Lower leg skin (tissue), 4 donors: ENCODE results near the gene TGM5. TPM values are rescaled to one million over a fixed set of nuclear protein-coding genes. Genes with fewer than 3 reads are reported as not detected.
"Not testable (repeated sequence)": the region's sequence is repeated elsewhere in the genome, so short reads cannot be mapped to it uniquely, and the experiment has no call there.

Experiments used
- DNase-seq, 2 donors: peaks; one replicate each; pipeline ENCODE4 v3.0.0-alpha.2; 2019; ENCODE audit warnings: low spot score in 2 of 2
- H3K4me3 ChIP-seq: fragments of 200-600 bp; sonication (generic); 2 replicates; pipeline ENCODE4 v1.5.1; 2017; ENCODE audit warnings: mild to moderate bottlenecking, low read depth; ENCODE audit not compliant: poor library complexity, severe bottlenecking
- POLR2A ChIP-seq, 2 donors: fragments of 450-650 bp; IDR thresholded peaks; one replicate each; pipeline ENCODE4 v1.6.1; 2016 to 2017; ENCODE audit warnings: antibody characterized with exemption in 2 of 2, mild to moderate bottlenecking in 1 of 2, moderate library complexity in 1 of 2
- WGBS, 2 donors: methylation state at CpG; one replicate each; pipeline ENCODE4 v1.1.5; 2018; 5-methylcytosine and 5-hydroxymethylcytosine counted together
- intact Hi-C: fragments of 100-400 bp; cut with DNase I; formaldehyde crosslinking; loops from one replicate; pipeline ENCODE4 v1.15.0; 2023; ENCODE audit warnings: low total_unique reads
- total RNA-seq, 4 donors: library from RNA; depleted of rRNA; stranded (reverse); fragments of >200 nt; gene quantifications; one replicate each; pipeline ENCODE4 v1.1.0, GENCODE V29; 2016
- TF ChIP-seq, protein P1 (sequence below), 3 donors: fragments of 450-650 bp; IDR thresholded peaks; one replicate each; pipeline ENCODE4 v1.5.1; 2016; ENCODE audit warnings: antibody characterized with exemption in 3 of 3, mild to moderate bottlenecking in 3 of 3, moderate library complexity in 2 of 3

TGM5 gene
- total RNA-seq, 4 donors from 2014 or later = 72.5 to 121 (median 105) TPM

DNA sequence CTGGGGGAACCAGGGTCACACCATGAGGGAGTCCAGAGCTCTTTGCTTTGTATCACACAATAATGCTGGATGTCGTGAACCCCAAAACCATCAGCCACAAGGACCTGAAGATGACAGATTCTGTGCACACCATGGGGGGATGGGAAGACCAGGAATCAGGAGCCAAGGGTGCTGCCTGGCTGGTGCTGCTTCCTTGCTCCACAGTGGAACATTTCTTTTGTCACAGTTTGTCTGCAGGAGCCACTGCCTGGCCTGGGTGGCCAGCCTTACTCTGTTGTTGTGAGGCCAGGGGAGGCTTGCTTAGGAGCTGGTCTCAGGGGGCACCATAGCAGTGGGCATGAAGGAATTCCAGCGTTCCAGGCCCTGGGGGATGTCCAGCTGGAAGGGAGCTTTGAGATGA is 6.5 kb upstream of the TGM5 start:
- intact Hi-C loops = no loop called here
- peak in 1 of 2 donors; percentile 61 for DNase-seq
- no peak for TF ChIP-seq POLR2A (IDR thresholded peaks at IDR 0.05)
- TF ChIP-seq, protein P1, sequence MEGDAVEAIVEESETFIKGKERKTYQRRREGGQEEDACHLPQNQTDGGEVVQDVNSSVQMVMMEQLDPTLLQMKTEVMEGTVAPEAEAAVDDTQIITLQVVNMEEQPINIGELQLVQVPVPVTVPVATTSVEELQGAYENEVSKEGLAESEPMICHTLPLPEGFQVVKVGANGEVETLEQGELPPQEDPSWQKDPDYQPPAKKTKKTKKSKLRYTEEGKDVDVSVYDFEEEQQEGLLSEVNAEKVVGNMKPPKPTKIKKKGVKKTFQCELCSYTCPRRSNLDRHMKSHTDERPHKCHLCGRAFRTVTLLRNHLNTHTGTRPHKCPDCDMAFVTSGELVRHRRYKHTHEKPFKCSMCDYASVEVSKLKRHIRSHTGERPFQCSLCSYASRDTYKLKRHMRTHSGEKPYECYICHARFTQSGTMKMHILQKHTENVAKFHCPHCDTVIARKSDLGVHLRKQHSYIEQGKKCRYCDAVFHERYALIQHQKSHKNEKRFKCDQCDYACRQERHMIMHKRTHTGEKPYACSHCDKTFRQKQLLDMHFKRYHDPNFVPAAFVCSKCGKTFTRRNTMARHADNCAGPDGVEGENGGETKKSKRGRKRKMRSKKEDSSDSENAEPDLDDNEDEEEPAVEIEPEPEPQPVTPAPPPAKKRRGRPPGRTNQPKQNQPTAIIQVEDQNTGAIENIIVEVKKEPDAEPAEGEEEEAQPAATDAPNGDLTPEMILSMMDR (IDR thresholded peaks at IDR 0.05) = no peak
- 74 to 85% methylated on average over 2 of the region's 2 CpGs for WGBS, 2 donors
- no peak overlapping the region for H3K4me3 ChIP-seq

DNA sequence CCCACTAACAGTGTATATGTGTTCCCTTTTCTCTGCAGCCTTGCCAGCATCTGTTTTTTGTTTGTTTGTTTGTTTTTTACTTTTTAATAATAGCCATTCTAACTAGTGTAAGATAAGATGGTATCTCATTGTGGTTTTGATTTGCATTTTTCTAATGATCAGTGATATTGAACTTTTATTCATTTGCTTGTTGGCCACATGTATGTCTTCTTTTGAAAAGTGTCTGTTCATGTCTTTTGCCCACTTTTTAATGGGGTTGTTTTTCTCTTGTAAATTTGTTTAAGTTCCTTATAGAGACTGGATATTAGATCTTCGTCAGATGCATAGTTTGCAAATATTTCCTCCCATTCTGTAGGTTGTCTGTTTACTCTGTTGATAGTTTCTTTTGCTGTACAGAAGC is 5.2 kb upstream of the TGM5 start:
- DNase-seq, H3K4me3 ChIP-seq, intact Hi-C loops: not testable (repeated sequence)
- 91 to 97% methylated on average over 1 of the region's 1 CpG for WGBS, 2 donors

DNA sequence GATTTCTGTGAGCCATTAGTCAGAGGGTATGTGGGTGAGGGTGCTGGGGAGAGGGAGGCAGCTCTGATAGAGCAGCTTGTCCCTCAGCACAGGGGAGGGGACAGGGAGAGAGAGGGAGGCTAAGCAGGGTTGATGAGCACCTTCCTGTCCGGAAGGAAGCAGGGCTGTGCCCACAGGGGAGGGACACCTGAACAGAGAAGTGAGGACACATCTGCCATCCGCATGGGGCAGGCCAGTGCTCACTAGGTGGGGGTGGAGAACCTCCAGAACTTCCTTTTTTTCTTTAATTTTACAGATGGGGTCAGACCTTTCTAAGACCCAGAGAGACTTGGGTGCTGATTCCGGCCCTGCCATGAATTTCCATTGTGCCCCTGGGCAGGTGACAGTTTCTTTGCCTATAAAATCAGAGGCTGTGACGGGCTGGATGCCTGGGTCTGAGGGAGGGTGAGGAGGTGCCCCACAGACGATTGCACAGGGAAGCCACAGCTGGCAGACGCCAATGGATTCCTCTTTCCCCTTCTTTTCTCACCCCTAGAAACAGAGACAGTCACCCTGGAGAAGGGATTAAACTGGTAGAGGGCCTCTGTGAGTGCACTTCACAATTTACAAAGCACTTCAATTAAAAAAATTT is 4.1 kb upstream of the TGM5 start:
- 52% methylated on average over 6 of the region's 6 CpGs for WGBS, 2 donors
- H3K4me3 ChIP-seq = no peak overlapping the region
- TF ChIP-seq, protein P1 (IDR thresholded peaks at IDR 0.05) = no peak
- TF ChIP-seq POLR2A (IDR thresholded peaks at IDR 0.05) = no peak
- intact Hi-C loops = no loop called here
- DNase-seq = peak in 1 of 2 donors; percentile 69

DNA sequence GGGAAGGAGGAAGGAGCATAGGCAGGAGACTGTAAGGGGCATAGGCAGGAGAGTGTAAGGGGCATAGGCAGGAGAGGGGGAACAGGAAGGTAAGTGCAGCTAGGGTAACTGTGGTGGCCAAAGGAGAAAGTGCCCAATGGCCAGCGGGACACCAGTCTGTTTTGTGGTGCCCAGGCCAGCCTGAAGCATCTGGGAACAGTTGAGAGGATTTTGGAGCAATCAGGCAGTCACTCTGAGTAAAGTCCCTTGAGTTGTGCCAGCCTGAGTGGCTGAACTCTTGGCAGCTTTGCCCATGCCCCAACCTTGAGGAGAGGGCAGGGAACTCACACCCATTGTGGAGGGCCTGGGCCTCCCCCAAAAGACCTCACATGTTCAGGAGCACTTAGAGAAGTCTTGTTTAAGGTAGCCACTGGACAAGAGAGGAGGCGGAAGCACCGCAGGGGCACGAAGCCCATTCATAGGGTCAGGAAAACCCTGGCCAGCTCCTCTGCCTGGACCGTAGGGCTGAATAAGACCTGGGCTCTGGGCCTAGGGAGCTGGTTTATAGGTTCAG is 3.5 kb upstream of the TGM5 start:
- TF ChIP-seq, protein P1 (IDR thresholded peaks at IDR 0.05) = no peak
- no peak for TF ChIP-seq POLR2A (IDR thresholded peaks at IDR 0.05)
- WGBS, 2 donors = 82 to 84% methylated on average over 5 of the region's 5 CpGs
- no peak overlapping the region for H3K4me3 ChIP-seq
- intact Hi-C loops = no loop called here
- peak in 1 of 2 donors; percentile 67 for DNase-seq

DNA sequence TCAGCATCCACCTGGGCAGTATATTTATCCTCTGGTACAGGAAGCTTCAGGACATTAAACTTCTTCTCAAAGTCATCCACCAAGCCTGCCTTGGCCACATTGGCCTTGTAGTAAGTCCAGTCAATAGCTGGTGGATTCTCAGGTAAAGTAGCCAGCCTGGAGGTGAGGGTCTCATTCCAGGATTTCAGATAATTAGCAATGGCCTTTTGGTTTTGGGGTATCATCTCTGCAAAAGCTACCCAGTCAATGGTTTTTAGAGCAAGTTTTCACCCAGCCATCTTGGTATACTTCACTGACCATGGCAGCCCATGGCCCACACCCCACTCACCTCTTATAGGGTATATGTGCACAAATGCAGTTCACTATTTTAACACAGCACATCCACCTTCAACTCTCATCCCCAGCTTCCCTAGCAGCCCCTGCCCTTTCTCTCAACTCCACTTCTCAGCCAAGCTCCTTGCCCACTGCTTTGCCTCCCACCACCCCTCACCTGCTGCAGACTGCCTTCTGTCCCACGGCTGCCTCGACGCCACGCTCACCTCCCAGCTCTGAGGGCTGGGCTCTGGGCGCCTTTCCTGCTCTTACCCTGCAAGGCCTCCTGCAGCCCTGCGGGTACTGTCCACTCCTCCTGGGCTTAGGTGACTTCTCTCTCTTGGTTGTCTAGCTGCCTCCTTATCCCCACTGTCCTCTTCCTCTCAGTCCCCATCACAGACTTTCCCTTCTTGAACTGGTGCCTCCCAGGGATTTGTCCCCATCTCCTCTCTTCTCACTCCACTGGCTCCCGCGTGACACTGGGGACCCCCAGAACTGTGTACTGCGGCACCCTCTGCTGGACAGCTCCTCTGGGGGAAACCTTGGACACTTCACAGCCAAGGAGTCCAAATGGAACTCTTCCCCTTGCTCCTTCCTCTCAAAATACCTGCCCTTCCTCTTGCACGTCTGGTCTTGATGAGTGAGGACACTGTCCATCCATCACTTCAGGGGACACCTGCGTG is 1.7 kb upstream of the TGM5 start:
- no peak for TF ChIP-seq POLR2A (IDR thresholded peaks at IDR 0.05)
- TF ChIP-seq, protein P1 (IDR thresholded peaks at IDR 0.05) = no peak
- DNase-seq = peak in 1 of 2 donors; percentile 81
- WGBS, 2 donors = 64 to 68% methylated on average over 11 of the region's 11 CpGs
- intact Hi-C loops = no loop called here
- no peak overlapping the region for H3K4me3 ChIP-seq

DNA sequence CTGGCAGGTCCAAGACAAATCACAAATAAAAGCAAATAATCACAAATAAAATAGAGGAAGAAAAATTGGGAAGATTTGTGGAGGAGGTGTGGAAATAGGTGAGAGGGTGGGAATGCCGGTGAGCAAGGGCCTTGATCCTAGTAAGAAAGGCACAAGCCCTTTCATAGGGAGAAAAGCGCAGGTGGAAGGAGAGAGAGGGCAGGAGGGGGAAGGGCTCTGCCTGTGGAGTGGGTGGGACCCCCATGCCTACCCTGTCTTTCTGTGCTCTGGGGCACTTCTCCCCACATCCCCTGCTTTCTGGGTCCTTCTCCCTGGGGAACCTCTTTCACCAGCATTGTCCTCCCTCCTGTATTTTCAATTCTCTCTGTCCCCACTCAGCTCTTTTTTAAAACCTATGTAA is 711 bp upstream of the TGM5 start:
- TF ChIP-seq, protein P1 (IDR thresholded peaks at IDR 0.05) = no peak
- 89 to 93% methylated on average over 2 of the region's 2 CpGs for WGBS, 2 donors
- intact Hi-C loops = no loop called here
- H3K4me3 ChIP-seq = no peak overlapping the region
- peak in 1 of 2 donors; percentile 40 for DNase-seq
